GM19239 (cell line): ENCODE results near the gene MFAP4.

Experiments
- DNase-seq: peaks from one replicate; pipeline ENCODE4 v3.0.0; 2011; ENCODE audit warnings: low spot score; ENCODE audit not compliant: insufficient read length
- FAIRE-seq: peaks from 2 replicates; lab custom pipeline; 2011; peaks lifted over from hg19 to GRCh38; lab: Jason Lieb, UNC

The MFAP4 gene

DNA sequence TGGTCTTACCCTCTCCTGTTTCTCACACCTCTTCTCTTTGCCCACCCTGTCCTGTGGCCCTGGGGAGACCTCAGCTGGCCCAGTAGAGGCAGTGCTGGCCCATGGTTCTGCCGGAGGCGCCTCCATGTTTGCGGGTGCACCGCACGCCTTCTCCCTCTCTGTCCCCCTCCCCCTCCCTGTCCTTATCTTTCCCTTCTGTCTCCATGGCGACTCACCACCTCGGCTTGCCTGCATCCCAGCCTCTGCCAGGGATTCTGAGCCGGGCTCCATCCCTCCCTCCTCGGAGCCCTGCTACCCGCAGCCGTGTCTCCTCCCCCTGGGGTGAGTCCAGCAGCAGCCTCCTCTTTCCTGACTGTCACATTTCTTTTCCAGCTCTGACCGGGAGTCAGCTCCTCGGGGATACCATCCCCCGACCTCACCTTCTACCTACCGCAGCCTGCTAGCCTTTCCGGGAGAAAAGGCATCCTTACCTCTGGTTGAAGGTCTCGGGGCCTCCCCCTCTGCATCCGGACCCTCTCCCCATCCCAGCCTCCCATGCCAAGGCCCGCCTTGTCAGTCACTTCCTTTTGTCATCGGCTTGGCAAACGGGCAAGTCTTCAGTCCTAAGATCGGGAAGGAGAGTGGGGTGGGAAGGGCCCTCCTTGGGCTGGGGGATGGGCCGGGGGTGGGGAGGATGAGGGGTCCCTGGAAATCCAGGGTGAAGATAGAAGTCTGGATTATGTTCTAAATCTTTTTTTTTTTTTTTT is 24.1 kb upstream of the MFAP4 start, which contains the start of gene RNF112:
Gene RNF112, plus strand, starts transcription at position 358 of the 746 bp plus-strand sequence. Its CDS starts 177 bp downstream, at position 535.
- FAIRE-seq = no peak

DNA sequence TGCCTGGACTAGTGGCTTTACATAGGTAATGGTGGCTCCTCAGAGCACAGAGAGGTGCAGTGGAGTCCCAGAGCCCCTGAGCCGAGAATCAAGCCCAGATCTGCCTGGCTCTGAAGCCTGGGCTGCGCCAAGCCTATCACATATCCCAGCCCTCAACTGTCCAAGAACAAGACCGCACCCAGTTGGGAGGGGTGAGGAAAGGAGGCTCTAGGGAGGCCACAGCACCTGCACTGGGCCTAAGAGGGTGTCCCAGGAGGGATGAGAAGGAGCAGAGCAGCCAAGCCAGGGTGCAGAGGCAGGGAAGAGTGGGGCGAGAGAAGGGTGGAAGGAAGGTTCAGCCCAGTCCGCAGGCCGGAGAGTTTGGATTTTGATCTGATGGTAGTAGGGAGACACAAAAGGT is 23.1 kb upstream of the MFAP4 start:
- DNase-seq (no peak), FAIRE-seq (no peak)

More for the DNA sequence above, 24.1 kb upstream of the MFAP4 start, which contains the start of gene RNF112:
- no peak for DNase-seq

DNA sequence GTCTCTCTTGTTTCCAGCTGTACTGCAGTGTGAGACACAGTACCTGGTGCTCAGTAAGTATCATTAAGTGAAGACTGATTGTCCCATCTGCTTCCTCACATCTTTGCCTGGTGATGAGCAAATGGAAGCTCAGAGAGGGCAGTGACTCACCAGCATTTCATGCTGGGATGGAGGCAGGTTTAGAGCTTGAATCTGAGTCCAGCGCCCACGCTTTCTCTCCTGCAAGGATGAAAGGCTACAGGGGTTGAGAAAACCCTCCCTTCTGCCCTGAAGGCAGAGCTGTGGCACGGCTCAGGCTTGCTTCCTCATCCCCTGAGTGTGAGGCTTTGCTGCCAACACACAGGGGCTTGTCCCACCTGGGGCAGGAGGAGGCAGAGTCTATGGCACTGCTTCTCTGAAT is 22.5 kb upstream of the MFAP4 start:
- FAIRE-seq = no peak
- no peak for DNase-seq

DNA sequence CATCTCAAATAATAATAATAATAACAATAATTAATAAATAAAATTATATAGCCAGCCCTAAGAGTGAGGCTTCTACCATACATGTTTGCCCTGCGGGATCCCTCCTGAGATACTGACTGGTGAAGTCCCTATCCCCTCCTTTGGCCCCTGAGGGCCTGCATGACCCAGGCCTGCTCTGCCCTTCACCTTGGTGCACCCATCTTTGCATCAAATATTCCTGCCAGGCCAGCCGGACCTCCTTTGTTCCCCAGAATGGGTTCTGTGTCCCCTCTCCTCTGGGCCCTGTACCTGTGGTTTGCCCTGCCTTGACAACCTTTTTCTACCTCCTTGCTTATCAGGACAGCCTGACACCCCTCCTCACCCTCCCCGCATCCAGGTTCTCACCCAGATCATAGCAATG is 22.1 kb upstream of the MFAP4 start:
- no peak for DNase-seq
- FAIRE-seq = no peak

GRCh38 chr17:19408346-19408710 is 21.3 kb upstream of the MFAP4 start:
- DNase-seq = no peak
- FAIRE-seq = no peak

- DNase-seq = no peak
- FAIRE-seq = no peak
Observed at GRCh38 chr17:19407601-19408345, 20.8 kb upstream of the MFAP4 start.

- FAIRE-seq (no peak), DNase-seq (no peak)
Observed at GRCh38 chr17:19405114-19405513, 18.1 kb upstream of the MFAP4 start.

DNA sequence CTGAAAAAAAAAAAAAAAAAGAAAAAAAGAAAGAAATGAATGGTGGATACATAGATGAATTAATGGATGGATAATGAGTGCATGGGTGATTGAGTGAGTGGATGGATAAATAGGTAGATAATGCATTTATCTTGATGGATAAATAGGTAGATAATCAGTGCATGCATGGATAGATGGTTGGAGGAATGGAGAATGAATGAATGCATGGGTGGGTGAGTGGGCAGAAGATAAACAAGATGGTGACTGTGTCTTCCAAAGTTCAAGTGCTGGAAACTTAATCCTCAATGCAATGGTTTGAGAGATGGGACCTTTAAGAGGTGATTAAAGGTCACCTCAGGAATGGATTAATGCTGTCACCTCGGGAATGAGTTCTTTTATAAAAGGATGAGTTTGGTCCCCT is 17.3 kb upstream of the MFAP4 start:
- no peak for FAIRE-seq

DNA sequence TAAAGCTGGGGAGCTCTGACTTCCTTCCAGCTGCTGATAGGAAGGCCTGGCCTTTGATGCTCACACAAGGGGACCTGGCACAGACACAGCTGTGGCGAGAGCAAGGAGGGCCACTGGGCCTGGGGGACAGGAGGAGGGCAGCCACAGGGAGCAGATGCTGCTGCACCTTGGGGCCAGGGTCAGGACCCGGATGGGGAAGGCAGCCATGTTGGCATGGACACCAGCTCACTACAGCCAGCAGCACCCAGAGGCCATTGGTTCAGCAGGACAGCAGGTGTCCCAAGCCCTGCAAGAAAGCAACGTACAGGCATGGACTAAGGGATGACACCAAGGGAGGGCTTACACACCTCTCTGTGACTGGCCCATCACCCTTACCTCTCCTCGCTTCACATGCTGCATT is 16.0 kb upstream of the MFAP4 start:
- no peak for FAIRE-seq
- DNase-seq = no peak

More for the DNA sequence above, 17.3 kb upstream of the MFAP4 start:
- DNase-seq = no peak

GRCh38 chr17:19402171-19402570 is 15.2 kb upstream of the MFAP4 start:
- DNase-seq = no peak
- no peak for FAIRE-seq

DNA sequence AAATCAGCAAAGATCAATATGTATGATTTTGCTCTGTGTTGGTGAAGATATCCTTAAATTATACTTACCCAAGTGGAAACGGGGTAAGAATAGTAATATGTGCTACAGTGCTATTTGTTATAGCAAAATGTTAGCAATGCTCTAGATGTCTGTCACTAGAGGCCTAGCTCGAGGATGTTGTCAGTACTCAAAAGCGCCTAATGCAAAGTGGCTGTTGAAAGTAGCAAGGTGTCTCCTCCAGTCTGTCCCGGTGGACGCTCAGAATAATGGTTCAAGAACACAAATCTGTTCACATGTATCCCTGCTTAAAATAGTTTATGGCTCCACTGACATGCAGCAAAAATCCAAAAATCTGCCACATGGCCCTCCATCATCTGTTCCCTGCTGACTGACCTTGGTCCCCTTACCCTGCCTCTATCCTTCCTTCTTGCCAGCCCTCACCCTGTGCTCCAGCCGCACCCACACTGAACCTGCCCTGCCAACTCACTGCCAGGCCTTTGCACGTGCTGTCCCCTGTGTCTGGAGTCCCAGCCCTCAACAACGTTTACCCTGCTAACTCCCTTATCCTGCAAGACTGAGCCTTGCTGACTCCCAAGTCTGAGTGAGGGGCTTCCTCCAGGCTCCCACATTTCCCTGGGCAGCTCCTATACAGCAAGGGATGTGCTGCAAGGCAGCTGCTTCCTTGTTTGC is 14.5 kb upstream of the MFAP4 start:
- FAIRE-seq (no peak), DNase-seq (no peak)

- DNase-seq = no peak
- FAIRE-seq = no peak
Observed at GRCh38 chr17:19399750-19400450, 12.9 kb upstream of the MFAP4 start.

GRCh38 chr17:19398301-19399181 is 11.6 kb upstream of the MFAP4 start:
- DNase-seq (no peak), FAIRE-seq (no peak)

DNA sequence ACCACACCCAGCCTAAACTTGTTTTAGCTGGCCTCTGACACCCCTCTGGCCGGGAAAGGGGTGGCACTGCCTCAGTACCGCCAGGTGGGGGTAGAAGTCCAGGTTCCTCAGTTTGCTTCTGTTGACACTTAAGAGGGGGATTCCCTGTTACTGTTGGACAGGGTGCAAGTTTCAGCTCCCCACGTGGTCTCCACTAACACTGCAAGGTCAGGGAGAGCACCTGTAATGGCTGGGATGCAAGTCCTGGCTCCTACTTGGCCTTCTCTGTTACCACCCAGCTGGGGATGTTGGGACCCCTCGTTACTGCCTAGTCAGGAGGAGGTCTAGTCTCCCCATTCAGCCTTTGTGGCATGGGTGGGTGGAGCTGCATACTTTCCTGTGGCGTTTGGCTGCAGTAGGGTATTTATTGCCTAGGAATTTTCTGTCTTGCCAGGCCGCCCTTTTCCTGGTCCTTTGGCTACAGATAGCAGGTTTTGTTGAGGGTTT is 10.6 kb upstream of the MFAP4 start:
- FAIRE-seq = no peak

DNA sequence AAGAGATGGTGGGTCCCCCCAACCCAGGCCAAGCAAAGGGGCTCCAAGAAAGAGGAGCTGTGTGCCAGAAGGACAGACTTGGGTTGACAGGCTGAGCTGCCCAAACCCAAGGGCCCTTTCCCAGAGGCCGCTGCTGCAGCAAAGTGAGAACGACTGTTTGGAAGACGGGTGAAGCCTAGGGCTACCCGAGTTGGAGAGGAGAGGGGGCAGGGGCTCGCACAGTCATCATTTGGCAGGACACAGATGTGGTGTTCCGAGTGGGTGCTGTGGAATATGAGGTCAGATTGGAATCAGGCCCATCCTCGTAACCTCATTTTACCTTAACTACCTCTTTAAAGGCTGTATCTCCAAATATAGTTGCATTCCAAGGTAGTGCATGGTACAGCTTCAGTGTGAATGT is 5.3 kb upstream of the MFAP4 start:
- DNase-seq = no peak
- FAIRE-seq = no peak

More for the DNA sequence above, 10.6 kb upstream of the MFAP4 start:
- DNase-seq = no peak

DNA sequence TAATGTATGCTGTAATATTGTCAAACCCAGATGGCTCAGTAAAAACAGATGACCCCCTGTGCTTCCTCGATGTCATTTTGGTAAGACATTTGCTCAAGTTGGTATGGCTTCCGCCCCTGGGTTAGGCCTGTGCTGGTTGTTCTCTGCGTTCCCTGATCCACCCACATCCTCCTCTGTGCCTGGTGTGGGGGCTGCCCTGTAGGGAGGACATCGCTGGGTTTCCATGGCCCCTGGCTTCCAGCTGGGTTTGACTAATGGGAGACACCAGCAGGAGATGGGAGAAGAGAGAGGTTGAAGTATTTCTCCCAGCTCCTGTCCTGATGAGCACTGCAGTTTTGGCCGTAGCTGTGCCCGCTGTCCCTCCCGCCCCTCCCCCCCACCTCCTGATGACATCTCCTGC is 4.4 kb upstream of the MFAP4 start:
- no peak for FAIRE-seq

GRCh38 chr17:19390951-19391350 is 4.0 kb upstream of the MFAP4 start:
- no peak for FAIRE-seq
- no peak for DNase-seq

More for the DNA sequence above, 4.4 kb upstream of the MFAP4 start:
- no peak for DNase-seq

- FAIRE-seq (no peak), DNase-seq (no peak)
Observed at GRCh38 chr17:19388791-19389785, 2.1 kb upstream of the MFAP4 start.
